ENCODE results near the gene PELI1.

DNA sequence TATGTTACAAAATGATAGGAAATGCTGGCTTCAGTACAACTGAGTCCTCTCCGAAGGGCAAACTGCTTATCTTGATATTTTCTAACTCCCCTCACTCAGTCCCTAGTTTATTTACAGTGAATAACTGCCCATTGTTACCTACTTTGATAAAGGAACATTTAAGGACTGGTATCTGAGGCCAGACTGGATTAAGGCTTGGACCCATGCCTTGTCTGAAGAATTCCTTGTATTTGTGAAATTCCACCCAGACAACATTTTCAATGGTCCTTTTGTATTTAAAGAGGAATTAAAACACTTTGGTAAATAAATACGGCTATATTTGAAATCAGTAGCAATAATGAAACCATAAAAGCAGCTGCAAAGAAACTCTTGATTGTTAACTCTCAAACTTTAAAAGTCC is 58.3 kb downstream of the PELI1 start:
- TF ChIP-seq, protein P1, sequence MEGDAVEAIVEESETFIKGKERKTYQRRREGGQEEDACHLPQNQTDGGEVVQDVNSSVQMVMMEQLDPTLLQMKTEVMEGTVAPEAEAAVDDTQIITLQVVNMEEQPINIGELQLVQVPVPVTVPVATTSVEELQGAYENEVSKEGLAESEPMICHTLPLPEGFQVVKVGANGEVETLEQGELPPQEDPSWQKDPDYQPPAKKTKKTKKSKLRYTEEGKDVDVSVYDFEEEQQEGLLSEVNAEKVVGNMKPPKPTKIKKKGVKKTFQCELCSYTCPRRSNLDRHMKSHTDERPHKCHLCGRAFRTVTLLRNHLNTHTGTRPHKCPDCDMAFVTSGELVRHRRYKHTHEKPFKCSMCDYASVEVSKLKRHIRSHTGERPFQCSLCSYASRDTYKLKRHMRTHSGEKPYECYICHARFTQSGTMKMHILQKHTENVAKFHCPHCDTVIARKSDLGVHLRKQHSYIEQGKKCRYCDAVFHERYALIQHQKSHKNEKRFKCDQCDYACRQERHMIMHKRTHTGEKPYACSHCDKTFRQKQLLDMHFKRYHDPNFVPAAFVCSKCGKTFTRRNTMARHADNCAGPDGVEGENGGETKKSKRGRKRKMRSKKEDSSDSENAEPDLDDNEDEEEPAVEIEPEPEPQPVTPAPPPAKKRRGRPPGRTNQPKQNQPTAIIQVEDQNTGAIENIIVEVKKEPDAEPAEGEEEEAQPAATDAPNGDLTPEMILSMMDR (IDR thresholded peaks at IDR 0.05), result no peak
- no peak for TF ChIP-seq POLR2A (IDR thresholded peaks at IDR 0.05)

All from body of pancreas (tissue), 4 donors.